ENCODE measurements around the gene PCDHB9.
"Not testable (repeated sequence)": the region's sequence is repeated elsewhere in the genome, so short reads cannot be mapped to it uniquely, and the experiment has no call there.

The PCDHB9 gene

DNA sequence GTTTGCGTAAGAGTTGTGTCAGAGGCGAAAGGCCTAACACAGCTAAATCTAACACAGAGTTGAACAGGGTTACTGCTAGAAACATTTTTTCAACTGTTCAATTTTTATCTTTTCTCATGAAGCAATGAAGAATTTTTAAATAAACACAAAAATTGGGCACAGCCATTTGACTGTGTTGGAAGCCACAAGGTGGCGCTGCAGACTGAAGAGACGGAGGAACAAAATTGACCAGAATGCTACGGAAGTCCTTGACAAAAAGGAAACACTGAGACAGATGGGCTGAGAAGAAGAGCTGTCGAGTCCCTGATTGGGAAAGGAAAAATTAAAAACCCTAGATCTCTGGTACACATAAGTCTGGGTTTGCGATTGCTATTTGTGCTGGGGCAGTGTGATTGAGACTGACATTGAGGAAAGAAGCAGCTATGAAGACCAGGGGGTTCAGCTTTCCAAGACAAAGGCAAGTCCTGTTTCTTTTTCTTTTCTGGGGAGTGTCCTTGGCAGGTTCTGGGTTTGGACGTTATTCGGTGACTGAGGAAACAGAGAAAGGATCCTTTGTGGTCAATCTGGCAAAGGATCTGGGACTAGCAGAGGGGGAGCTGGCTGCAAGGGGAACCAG is at the start of gene PCDHB9:
TSS of gene PCDHB9 (plus strand) at position 265 of the 616 bp plus-strand sequence. CDS start at position 423, 158 bp downstream.
- DNase-seq: no peak

DNA sequence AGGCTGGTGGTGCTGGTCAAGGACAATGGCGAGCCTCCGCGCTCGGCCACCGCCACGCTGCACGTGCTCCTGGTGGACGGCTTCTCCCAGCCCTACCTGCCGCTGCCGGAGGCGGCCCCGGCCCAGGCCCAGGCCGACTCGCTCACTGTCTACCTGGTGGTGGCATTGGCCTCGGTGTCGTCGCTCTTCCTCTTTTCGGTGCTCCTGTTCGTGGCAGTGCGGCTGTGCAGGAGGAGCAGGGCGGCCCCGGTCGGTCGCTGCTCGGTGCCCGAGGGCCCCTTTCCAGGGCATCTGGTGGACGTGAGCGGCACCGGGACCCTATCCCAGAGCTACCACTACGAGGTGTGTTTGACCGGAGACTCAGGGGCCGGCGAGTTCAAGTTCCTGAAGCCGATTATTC is 49.6 kb upstream of the PCDHB9 start:
- DNase-seq: not testable (repeated sequence)

DNA sequence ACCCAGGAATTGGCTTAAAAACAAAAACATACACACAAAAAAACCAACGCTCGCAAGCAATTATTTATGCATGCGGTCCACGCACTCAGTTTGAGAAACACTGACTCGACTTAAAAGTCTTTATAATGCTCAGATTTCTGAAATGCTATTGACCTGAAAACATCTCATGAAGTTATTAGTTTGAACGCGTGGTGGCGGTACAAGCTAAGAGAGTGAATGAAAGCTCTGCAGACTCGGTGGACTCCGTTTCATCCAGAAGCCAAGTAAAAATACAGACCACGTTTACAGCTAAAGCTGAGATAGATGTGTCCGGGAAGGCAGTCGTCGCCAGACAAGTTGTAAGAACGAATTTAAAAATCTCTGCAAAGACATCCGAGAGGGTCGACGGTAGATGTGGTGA is 37.1 kb upstream of the PCDHB9 start, which contains the start of gene PCDHB6:
TSS of gene PCDHB6 (plus strand) at position 246 of the 400 bp plus-strand sequence. CDS start 201 bp downstream, outside the sequence.
- DNase-seq: no peak

DNA sequence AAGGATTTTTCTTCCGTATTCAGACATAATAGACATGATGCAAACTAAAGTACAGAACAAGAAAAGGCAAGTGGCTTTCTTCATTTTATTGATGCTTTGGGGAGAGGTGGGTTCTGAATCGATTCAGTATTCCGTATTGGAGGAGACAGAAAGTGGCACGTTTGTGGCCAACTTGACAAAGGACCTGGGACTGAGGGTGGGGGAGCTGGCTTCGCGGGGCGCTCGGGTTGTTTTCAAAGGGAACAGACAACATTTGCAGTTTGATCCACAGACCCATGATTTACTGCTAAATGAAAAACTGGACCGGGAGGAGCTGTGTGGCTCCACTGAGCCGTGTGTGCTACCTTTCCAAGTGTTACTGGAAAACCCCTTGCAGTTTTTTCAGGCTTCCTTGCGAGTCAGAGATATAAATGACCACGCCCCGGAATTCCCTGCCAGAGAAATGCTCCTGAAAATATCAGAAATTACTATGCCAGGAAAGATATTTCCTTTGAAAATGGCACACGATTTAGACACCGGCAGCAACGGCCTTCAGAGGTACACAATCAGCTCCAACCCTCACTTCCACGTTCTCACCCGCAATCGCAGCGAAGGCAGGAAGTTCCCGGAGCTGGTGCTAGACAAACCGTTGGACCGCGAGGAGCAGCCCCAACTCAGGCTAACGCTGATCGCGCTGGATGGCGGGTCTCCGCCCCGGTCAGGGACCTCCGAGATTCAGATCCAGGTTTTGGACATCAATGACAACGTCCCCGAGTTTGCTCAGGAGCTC is 36.6 kb upstream of the PCDHB9 start:
- no peak for DNase-seq

DNA sequence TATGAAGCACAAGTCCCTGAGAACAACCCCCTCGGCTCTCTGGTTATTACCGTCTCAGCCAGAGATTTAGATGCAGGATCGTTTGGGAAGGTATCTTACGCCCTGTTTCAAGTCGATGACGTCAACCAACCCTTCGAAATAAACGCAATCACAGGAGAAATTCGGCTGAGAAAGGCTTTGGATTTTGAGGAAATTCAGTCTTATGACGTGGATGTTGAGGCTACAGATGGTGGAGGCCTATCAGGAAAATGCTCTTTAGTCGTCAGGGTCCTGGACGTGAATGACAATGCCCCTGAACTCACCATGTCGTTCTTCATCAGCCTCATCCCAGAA is 36.0 kb upstream of the PCDHB9 start:
- DNase-seq: no peak

DNA sequence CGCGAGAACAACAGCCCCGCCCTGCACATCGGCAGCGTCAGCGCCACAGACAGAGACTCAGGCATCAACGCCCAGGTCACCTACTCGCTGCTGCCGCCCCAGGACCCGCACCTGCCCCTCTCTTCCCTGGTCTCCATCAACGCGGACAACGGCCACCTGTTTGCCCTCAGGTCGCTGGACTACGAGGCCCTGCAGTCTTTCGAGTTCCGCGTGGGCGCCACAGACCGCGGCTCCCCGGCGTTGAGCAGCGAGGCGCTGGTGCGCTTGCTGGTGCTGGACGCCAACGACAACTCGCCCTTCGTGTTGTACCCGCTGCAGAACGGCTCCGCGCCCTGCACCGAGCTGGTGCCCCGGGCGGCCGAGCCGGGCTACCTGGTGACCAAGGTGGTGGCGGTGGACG is 35.3 kb upstream of the PCDHB9 start:
- DNase-seq: not testable (repeated sequence)

DNA sequence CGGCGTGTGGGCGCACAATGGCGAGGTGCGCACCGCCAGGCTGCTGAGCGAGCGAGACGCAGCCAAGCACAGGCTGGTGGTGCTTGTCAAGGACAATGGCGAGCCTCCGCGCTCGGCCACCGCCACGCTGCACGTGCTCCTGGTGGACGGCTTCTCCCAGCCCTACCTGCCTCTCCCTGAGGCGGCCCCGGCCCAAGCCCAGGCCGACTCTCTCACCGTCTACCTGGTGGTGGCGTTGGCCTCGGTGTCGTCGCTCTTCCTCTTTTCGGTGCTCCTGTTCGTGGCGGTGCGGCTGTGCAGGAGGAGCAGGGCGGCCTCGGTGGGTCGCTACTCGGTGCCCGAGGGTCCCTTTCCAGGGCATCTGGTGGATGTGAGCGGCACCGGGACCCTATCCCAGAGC is 34.9 kb upstream of the PCDHB9 start:
- DNase-seq: not testable (repeated sequence)

DNA sequence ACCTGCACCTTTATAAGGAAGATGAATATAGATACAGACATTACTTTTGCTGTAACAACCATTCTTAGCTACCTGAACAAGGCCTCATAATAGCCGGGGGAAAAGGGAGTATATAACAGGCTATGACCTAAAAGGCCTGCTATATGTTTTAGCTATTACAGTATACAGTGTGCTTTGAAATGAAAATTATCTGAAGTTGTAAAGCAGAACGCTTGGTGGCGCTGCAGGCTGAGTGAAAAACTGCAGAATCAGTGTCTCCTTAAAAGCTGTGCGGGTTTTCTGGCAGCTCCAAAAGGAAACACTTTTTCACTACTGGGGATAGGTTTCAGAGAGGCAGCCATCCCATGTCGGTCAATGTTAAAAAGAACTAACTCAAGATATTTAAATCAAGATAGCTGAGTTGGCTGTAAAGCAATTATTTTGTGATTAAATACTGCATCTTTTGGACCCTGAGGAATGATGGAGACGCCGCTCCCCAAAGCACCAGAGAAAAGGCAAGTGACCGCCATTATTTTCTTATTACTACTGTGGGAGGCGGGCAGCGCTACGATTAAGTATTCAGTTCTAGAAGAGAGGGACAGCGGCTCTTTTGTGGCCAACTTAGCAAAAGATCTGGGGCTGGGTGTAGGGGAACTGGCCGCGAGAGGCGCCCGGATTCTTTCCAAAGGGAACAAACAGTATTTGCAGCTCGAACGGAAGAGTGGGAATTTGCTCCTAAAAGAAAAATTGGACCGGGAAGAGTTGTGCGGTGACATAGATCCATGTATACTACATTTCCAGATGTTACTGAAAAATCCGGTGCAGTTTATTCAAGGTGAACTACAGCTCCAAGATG is 31.2 kb upstream of the PCDHB9 start:
- no peak for DNase-seq

DNA sequence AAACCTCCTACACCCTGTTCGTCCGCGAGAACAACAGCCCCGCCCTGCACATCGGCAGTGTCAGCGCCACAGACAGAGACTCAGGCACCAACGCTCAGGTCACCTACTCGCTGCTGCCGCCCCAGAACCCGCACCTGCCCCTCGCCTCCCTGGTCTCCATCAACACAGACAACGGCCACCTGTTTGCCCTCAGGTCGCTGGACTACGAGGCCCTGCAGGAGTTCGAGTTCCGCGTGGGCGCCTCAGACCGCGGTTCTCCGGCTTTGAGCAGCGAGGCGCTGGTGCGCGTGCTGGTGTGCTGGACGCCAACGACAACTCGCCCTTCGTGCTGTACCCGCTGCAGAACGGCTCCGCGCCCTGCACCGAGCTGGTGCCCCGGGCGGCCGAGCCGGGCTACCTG is 29.6 kb upstream of the PCDHB9 start:
- DNase-seq: not testable (repeated sequence)

DNA sequence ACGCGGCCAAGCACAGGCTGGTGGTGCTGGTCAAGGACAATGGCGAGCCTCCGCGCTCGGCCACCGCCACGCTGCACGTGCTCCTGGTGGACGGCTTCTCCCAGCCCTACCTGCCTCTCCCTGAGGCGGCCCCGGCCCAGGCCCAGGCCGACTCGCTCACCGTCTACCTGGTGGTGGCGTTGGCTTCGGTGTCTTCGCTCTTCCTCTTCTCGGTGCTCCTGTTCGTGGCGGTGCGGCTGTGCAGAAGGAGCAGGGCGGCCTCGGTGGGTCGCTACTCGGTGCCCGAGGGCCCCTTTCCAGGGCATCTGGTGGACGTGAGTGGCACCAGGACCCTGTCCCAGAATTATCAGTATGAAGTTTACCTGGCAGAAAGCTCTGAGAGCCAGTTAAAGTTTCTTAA is 29.1 kb upstream of the PCDHB9 start:
- DNase-seq: not testable (repeated sequence)

DNA sequence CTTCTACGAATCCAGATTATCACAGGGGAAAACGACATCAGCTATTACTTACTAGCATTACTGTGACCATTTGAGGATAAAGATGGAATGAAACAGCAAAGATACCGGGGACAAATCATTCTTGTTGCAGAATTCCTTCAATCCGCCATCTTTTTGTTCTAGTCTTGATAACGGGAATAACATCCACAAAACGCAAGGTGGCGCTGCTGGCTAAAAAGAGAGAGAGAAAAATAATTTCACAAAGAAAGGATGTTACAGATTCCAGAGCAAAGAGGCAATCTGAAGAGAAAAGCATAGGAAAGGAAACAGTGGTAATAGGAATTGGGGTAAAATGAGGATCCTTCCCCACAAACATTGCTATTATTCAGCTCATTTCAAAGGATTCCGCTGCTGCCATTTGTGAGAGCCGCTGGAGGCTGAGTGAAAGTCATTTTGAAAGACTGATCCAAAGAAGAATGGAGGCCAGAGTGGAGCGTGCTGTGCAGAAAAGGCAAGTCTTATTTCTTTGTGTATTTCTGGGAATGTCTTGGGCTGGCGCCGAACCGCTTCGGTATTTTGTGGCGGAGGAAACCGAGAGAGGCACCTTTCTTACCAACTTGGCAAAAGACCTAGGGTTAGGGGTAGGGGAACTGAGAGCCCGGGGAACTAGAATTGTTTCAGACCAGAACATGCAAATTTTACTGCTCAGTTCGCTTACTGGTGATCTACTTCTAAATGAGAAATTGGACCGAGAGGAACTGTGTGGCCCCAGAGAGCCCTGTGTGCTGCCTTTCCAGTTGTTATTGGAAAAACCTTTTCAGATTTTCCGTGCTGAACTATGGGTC is 14.4 kb upstream of the PCDHB9 start, which contains the start of gene PCDHB7:
TSS of gene PCDHB7 (plus strand) at position 264 of the 824 bp plus-strand sequence. CDS start at position 456, 192 bp downstream.
- no peak for DNase-seq

DNA sequence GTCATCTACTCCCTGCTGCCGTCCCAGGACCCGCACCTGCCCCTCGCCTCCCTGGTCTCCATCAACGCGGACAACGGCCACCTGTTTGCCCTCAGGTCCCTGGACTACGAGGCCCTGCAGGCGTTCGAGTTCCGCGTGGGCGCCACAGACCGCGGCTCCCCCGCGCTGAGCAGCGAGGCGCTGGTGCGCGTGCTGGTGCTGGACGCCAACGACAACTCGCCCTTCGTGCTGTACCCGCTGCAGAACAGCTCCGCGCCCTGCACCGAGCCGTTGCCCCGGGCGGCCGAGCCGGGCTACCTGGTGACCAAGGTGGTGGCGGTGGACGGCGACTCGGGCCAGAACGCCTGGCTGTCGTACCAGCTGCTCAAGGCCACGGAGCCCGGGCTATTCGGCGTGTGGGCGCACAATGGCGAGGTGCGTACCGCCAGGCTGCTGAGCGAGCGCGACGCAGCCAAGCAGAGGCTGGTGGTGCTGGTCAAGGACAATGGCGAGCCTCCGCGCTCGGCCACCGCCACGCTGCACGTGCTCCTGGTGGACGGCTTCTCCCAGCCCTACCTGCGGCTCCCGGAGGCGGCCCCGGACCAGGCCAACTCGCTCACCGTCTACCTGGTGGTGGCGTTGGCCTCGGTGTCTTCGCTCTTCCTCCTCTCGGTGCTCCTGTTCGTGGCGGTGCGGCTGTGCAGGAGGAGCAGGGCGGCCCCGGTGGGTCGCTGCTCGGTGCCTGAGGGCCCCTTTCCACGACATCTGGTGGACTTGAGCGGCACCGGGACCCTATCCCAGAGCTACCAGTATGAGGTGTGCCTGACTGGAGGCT is 12.5 kb upstream of the PCDHB9 start:
- not testable (repeated sequence) for DNase-seq

DNA sequence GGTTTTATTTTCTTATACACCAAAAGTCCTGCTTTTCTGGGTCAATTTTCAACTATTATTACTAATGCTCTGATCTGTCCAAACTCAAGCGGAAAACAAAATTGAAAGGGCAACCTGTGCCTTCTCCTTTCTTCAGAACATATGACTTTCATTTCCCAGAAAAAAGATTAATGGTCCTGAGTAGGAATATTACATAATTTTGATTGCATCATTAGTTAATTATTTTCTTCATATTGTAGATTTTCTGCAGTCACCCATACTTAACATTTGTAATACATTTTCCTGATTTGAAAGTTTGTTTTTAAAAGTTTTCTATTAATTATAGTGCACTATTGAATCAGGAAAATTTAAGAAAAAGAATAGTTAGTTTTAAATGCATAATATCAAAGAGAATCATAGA is 11.0 kb upstream of the PCDHB9 start:
- no peak for DNase-seq

DNA sequence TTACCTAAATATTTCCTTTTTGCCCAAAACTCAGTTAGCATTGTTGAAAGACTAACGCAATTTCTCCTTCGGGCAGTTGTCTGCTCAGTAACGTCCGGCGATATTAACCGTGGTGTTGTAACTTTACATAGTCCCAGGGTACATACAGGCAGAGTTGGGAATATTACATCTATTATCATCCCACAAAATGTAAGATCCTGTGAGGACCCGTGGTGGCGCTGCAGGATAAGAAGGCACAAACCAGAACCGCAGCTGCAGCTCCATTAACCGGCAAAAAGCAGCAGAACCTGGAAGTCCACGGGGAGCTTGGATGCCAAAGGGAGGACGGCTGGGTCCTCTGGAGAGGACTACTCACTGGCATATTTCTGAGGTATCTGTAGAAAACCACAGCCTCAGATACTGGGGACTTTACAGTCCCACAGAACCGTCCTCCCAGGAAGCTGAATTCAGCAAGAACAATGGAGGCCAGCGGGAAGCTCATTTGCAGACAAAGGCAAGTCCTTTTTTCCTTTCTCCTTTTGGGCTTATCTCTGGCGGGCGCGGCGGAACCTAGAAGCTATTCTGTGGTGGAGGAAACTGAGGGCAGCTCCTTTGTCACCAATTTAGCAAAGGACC is 9.3 kb upstream of the PCDHB9 start, which contains the start of gene PCDHB8:
TSS of gene PCDHB8 (plus strand) at position 214 of the 615 bp plus-strand sequence. CDS start at position 459, 245 bp downstream.
- not testable (repeated sequence) for DNase-seq

DNA sequence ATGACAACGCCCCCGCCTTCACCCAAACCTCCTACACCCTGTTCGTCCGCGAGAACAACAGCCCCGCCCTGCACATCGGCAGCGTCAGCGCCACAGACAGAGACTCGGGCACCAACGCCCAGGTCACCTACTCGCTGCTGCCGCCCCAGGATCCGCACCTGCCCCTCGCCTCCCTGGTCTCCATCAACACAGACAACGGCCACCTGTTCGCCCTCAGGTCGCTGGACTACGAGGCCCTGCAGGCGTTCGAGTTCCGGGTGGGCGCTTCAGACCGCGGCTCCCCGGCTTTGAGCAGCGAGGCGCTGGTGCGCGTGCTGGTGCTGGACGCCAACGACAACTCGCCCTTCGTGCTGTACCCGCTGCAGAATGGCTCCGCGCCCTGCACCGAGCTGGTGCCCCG is 7.6 kb upstream of the PCDHB9 start:
- DNase-seq: not testable (repeated sequence)

DNA sequence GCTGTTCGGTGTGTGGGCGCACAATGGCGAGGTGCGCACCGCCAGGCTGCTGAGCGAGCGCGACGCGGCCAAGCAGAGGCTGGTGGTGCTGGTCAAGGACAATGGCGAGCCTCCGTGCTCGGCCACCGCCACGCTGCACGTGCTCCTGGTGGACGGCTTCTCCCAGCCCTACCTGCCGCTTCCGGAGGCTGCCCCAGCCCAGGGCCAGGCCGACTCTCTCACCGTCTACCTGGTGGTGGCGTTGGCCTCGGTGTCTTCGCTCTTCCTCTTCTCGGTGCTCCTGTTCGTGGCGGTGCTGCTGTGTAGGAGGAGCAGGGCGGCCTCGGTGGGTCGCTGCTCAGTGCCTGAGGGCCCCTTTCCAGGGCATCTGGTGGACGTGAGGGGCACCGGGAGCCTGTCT is 7.1 kb upstream of the PCDHB9 start:
- DNase-seq: not testable (repeated sequence)

DNA sequence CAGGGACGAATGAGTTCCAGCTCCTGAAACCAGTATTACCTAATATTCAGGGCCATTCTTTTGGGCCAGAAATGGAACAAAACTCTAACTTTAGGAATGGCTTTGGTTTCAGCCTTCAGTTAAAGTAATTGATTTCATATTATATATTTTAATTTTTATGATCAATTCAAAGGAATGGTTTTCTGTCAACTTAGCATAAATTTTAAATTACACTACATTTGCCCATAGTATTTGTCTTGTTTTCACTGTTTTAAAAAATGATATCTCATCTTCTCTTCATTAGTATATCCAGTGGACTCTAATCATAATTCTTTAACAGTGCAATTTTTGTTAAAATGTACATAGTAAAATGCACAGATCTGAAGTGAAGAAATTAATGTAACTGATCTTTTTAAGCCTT is 6.6 kb upstream of the PCDHB9 start:
- DNase-seq: no peak

DNA sequence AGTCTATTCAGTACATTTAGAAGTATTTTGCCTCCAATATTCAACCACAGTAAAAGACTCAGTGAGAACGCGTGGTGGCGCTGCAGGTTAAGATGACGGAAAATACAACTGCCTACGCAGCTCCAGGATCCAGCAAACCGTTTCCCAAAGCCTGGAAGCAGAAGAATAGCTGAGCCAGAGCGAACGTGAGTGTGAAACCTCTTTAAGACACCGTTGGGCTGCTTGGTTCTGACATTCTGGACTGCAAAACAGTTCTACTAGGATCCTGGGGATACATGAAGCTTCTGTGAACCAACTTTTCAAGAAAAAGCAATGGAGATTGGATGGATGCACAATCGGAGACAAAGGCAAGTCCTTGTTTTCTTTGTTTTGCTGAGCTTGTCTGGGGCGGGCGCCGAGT is 4.7 kb upstream of the PCDHB9 start, which contains the start of gene PCDHB16:
TSS of gene PCDHB16 (plus strand) at position 140 of the 400 bp plus-strand sequence. CDS start at position 313, 173 bp downstream.
- DNase-seq: no peak

DNA sequence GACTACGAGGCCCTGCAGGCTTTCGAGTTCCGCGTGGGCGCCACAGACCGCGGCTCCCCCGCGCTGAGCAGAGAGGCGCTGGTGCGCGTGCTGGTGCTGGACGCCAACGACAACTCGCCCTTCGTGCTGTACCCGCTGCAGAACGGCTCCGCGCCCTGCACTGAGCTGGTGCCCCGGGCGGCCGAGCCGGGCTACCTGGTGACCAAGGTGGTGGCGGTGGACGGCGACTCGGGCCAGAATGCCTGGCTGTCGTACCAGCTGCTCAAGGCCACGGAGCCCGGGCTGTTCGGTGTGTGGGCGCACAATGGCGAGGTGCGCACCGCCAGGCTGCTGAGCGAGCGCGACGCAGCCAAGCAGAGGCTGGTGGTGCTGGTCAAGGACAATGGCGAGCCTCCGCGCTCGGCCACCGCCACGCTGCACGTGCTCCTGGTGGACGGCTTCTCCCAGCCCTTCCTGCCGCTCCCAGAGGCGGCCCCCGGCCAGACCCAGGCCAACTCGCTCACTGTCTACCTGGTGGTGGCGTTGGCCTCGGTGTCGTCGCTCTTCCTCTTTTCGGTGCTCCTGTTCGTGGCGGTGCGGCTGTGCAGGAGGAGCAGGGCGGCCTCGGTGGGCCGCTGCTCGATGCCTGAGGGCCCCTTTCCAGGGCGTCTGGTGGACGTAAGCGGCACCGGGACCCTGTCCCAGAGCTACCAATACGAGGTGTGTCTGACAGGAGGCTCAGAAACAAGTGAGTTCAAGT is 2.7 kb upstream of the PCDHB9 start:
- DNase-seq: not testable (repeated sequence)

DNA sequence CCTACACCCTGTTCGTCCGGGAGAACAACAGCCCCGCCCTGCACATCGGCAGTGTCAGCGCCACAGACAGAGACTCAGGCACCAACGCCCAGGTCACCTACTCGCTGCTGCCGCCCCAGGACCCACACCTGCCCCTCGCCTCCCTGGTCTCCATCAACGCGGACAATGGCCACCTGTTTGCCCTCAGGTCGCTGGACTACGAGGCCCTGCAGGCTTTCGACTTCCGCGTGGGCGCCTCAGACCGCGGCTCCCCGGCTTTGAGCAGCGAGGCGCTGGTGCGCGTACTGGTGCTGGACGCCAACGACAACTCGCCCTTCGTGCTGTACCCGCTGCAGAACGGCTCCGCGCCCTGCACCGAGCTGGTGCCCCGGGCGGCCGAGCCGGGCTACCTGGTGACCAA is 1.7 kb downstream of the PCDHB9 start:
- not testable (repeated sequence) for DNase-seq

Data from left hindlimb (tissue), 1 donor.